ENCODE results near the gene PLXDC2.

Gene PLXDC2

GRCh38 chr10:19946245-19946644, 130.0 kb downstream of the PLXDC2 start:
- H3K27ac ChIP-seq (ENCODE audit: poor library complexity, severe bottlenecking): no peak overlapping the region
- TF ChIP-seq CTCF (IDR thresholded peaks at IDR 0.05; ENCODE audit: poor library complexity, severe bottlenecking): no peak

GRCh38 chr10:19946791-19947190, 130.6 kb downstream of the PLXDC2 start:
- DNase-seq (ENCODE audit: low spot score) (no peak), ATAC-seq (ENCODE audit: low read depth) (no peak)
- Histone ChIP-seq H3K4me3 (ENCODE audit: severe bottlenecking) (no peak overlapping the region), H3K4me1 (ENCODE audit: insufficient read depth, poor library complexity, severe bottlenecking) (no peaks in the 10 kb centered on the region), H3K27ac (ENCODE audit: poor library complexity, severe bottlenecking) (no peak overlapping the region), H3K9me3 (ENCODE audit: severe bottlenecking) (no peaks in the 10 kb centered on the region), H3K36me3 (ENCODE audit: low read depth) (no peaks in the 10 kb centered on the region), H3K27me3 (ENCODE audit: insufficient read depth, poor library complexity, severe bottlenecking) (no peaks in the 10 kb centered on the region)
- no peak for TF ChIP-seq CTCF (IDR thresholded peaks at IDR 0.05; ENCODE audit: poor library complexity, severe bottlenecking)

More at GRCh38 chr10:19946245-19946644, 130.0 kb downstream of the PLXDC2 start:
- H3K9me3 ChIP-seq (ENCODE audit: severe bottlenecking): no peaks in the 10 kb centered on the region
- no peaks in the 10 kb centered on the region for H3K36me3 ChIP-seq (ENCODE audit: low read depth)
- H3K4me3 ChIP-seq (ENCODE audit: severe bottlenecking): no peak overlapping the region
- no peaks in the 10 kb centered on the region for H3K27me3 ChIP-seq (ENCODE audit: insufficient read depth, poor library complexity, severe bottlenecking)
- no peak for ATAC-seq (ENCODE audit: low read depth)
- no peaks in the 10 kb centered on the region for H3K4me1 ChIP-seq (ENCODE audit: insufficient read depth, poor library complexity, severe bottlenecking)
- DNase-seq (ENCODE audit: low spot score): no peak

GRCh38 chr10:19947215-19947614, 131.0 kb downstream of the PLXDC2 start:
- H3K9me3 ChIP-seq (ENCODE audit: severe bottlenecking): no peaks in the 10 kb centered on the region
- H3K36me3 ChIP-seq (ENCODE audit: low read depth): no peaks in the 10 kb centered on the region
- DNase-seq (ENCODE audit: low spot score): no peak
- H3K27ac ChIP-seq (ENCODE audit: poor library complexity, severe bottlenecking): no peak overlapping the region
- no peak for TF ChIP-seq CTCF (IDR thresholded peaks at IDR 0.05; ENCODE audit: poor library complexity, severe bottlenecking)
- H3K27me3 ChIP-seq (ENCODE audit: insufficient read depth, poor library complexity, severe bottlenecking): no peaks in the 10 kb centered on the region
- H3K4me3 ChIP-seq (ENCODE audit: severe bottlenecking): no peak overlapping the region
- ATAC-seq (ENCODE audit: low read depth): no peak
- no peaks in the 10 kb centered on the region for H3K4me1 ChIP-seq (ENCODE audit: insufficient read depth, poor library complexity, severe bottlenecking)

GRCh38 chr10:19947656-19948055, 131.4 kb downstream of the PLXDC2 start:
- Histone ChIP-seq H3K9me3 (ENCODE audit: severe bottlenecking) (no peaks in the 10 kb centered on the region), H3K36me3 (ENCODE audit: low read depth) (no peaks in the 10 kb centered on the region), H3K27me3 (ENCODE audit: insufficient read depth, poor library complexity, severe bottlenecking) (no peaks in the 10 kb centered on the region), H3K27ac (ENCODE audit: poor library complexity, severe bottlenecking) (no peak overlapping the region), H3K4me3 (ENCODE audit: severe bottlenecking) (no peak overlapping the region), H3K4me1 (ENCODE audit: insufficient read depth, poor library complexity, severe bottlenecking) (no peaks in the 10 kb centered on the region)
- DNase-seq (ENCODE audit: low spot score): no peak
- no peak for TF ChIP-seq CTCF (IDR thresholded peaks at IDR 0.05; ENCODE audit: poor library complexity, severe bottlenecking)
- ATAC-seq (ENCODE audit: low read depth): no peak

GRCh38 chr10:19952224-19953010, 136.2 kb downstream of the PLXDC2 start:
- no peak overlapping the region for H3K4me3 ChIP-seq (ENCODE audit: severe bottlenecking)
- DNase-seq (ENCODE audit: low spot score) (no peak), ATAC-seq (ENCODE audit: low read depth) (peak; percentile 21; the same call in 1 of the 3 replicates)
- H3K4me1 ChIP-seq (ENCODE audit: insufficient read depth, poor library complexity, severe bottlenecking): no peaks in the 10 kb centered on the region
- H3K27ac ChIP-seq (ENCODE audit: poor library complexity, severe bottlenecking): no peak overlapping the region
- no peaks in the 10 kb centered on the region for H3K36me3 ChIP-seq (ENCODE audit: low read depth)
- no peaks in the 10 kb centered on the region for H3K9me3 ChIP-seq (ENCODE audit: severe bottlenecking)
- no peak for TF ChIP-seq CTCF (IDR thresholded peaks at IDR 0.05; ENCODE audit: poor library complexity, severe bottlenecking)
- no peaks in the 10 kb centered on the region for H3K27me3 ChIP-seq (ENCODE audit: insufficient read depth, poor library complexity, severe bottlenecking)

Data from RWPE2 (cell line).